DMS53 treated with DMSO at 0.1 percent for 48 hours (cell line): ENCODE results near the gene BDP1.
"Not testable (repeated sequence)": the region's sequence is repeated elsewhere in the genome, so short reads cannot be mapped to it uniquely, and the experiment has no call there.

Experiments
- DNase-seq: peaks from one replicate; lab custom pipeline; 2025; ENCODE audit not compliant: unreplicated experiment; lab: John Stamatoyannopoulos, UW

The BDP1 gene

GRCh38 chr5:71609916-71610315 is 154.5 kb downstream of the BDP1 start:
- not testable (repeated sequence) for DNase-seq

GRCh38 chr5:71615809-71616208 is 160.4 kb downstream of the BDP1 start:
- DNase-seq, result no peak
